ENCODE measurements around the gene ORMDL2.
"Not testable (repeated sequence)": the region's sequence is repeated elsewhere in the genome, so short reads cannot be mapped to it uniquely, and the experiment has no call there.

ORMDL2 gene

DNA sequence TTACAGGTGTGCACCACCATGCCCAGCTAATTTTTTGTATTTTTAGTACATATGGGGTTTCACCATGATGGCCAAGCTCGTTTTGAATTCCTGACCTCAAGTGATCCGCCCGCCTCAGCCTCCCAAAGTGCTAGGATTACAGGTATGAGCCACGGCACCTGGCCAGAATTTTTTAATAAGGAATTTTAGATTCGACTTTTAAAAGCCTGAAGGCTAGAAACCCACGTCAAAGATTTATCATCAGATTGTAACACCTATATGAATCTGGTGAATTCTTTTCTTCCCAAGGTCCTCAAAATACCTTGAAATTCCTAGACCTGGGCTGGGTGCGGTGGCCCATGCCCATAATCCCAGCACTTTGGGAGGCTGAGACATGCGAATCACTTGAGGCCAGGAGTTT is 43.6 kb downstream of the ORMDL2 start:
- Mint-ChIP-seq H3K4me3 (no peak overlapping the region), H3K27ac (no peak overlapping the region), H3K36me3 (ENCODE audit: low read depth) (no peaks in the 10 kb centered on the region), H3K9me3 (peaks cover 4% of the 10 kb centered on the region), H3K27me3 (no peaks in the 10 kb centered on the region), H3K4me1 (no peaks in the 10 kb centered on the region)
- DNase-seq (no peak), ATAC-seq (no peak)

DNA sequence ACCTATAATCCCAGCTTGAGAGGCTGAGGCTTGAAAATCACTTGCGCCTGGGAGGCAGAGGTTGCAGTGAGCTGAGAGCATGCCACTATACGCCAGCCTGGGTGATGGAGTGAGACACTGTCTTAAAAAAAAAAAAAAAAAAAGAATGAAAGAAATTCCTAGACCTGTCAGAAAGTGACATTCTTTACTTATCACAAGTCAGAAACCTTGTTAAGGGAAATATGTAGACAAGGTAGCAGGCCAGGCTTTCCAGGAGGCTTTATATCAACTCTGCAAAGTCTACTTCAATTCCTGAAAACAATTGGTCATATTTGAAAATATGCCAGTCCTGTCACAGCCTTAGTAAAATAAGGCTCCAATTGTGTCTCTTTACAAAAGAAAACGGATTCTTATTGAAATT is 44.0 kb downstream of the ORMDL2 start:
- Mint-ChIP-seq H3K4me1 (no peaks in the 10 kb centered on the region), H3K9me3 (peaks cover 4% of the 10 kb centered on the region), H3K27me3 (no peaks in the 10 kb centered on the region), H3K27ac (no peak overlapping the region), H3K4me3 (no peak overlapping the region), H3K36me3 (ENCODE audit: low read depth) (no peaks in the 10 kb centered on the region)
- ATAC-seq (no peak), DNase-seq (no peak)

DNA sequence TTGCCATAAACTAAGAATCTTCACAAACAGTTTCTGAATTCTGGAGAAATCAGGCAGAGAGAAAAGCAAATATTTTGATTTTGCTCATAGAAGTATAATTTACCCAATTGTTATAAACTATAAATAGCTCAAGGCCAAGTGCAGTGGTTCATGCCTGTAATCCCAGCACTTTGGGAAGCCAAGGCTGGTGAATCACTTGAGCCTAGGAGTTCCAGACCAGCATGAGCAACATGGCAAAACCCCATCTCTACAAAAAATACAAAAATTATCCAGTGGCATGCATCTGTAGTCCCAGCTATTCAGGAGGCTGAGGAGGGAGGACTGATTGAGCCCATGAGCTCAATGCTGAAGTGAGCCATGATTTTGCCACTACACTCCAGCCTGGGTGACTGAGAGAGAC is 44.4 kb downstream of the ORMDL2 start:
- H3K36me3 Mint-ChIP-seq (ENCODE audit: low read depth) = no peaks in the 10 kb centered on the region
- H3K9me3 Mint-ChIP-seq = peaks cover 4% of the 10 kb centered on the region
- no peak overlapping the region for H3K4me3 Mint-ChIP-seq
- no peak overlapping the region for H3K27ac Mint-ChIP-seq
- DNase-seq (no peak), ATAC-seq (no peak)
- H3K27me3 Mint-ChIP-seq = no peaks in the 10 kb centered on the region
- H3K4me1 Mint-ChIP-seq = no peaks in the 10 kb centered on the region

DNA sequence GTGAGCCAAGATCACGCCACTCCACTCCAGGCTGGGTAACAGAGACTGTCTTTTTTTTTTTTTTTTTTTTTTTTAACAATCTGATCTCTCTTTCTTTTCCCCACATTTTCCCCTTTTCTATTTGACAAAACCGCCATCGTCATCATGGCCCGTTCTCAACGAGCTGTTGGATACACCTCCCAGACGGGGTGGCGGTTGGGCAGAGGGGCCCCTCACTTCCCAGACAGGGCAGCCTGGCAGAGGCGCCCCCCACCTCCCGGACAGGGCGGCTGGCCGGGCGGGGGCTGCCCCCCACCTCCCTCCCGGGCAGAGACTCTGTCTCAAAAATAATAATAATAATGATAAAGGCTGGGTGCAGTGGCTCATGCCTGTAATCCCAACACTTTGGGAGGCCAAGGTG is 45.1 kb downstream of the ORMDL2 start:
- not testable (repeated sequence) for H3K36me3 Mint-ChIP-seq (ENCODE audit: low read depth); ATAC-seq; H3K27me3 Mint-ChIP-seq; H3K4me1 Mint-ChIP-seq; H3K27ac Mint-ChIP-seq; H3K4me3 Mint-ChIP-seq; H3K9me3 Mint-ChIP-seq; DNase-seq

DNA sequence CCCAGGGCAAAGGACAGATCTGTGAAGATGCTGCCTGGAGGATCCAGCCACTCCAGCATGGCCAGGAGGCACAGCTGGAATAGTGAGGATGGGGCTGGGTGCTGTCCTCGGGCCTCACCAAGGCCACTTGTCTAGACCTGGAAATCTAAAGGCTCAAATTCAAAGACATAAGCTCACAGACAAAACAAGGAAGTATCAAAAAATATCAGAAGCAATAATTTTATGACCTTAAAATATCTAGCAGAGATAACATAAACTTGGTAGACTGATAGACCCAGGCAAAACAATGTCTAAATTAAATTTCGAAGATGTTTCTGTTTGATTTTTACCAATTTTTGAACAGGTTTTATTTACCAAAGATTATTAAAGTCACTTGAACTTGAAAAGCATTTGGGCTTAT is 47.5 kb downstream of the ORMDL2 start:
- Mint-ChIP-seq H3K9me3 (peaks cover 4% of the 10 kb centered on the region), H3K36me3 (ENCODE audit: low read depth) (no peaks in the 10 kb centered on the region), H3K27me3 (no peaks in the 10 kb centered on the region), H3K27ac (no peak overlapping the region), H3K4me3 (no peak overlapping the region), H3K4me1 (no peaks in the 10 kb centered on the region)
- ATAC-seq (no peak), DNase-seq (no peak)

DNA sequence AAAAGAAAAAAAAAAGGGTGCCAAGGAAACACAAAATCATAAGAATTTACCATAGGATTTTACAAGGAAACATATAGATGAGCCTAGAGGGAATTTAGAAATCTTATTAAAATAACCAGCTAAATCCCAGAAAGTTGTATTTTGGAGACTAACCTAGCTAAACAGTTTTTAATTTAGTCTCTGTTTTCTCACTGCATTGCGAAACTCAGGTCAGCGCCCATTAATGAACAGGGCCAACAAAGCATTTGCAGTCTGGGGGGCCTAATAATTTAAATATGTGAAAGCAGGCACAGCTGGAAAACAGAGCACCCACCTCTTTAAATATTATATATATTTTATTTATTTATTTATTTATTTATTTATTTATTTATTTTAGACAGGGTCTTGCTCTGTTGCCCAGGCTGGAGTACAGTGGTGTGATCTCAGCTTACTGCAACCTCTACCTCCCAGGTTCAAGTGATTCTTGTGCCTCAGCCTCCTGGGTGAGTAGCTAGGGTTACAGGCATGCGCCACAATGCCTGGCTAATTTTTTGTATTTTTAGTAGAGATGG is 48.7 kb downstream of the ORMDL2 start:
- H3K27ac Mint-ChIP-seq; H3K4me1 Mint-ChIP-seq; H3K4me3 Mint-ChIP-seq; ATAC-seq; H3K9me3 Mint-ChIP-seq; H3K36me3 Mint-ChIP-seq (ENCODE audit: low read depth); H3K27me3 Mint-ChIP-seq; DNase-seq: not testable (repeated sequence)
